Naive thymus-derived CD4-positive, alpha-beta T cell (primary cell): ENCODE results near the gene BMP7. TPM values are rescaled to one million over a fixed set of nuclear protein-coding genes. Genes with fewer than 3 reads are reported as not detected.

Experiments used
- ATAC-seq: fragments of 150-1000 bp; cut with Tn5 transposase; 2 replicates; pipeline ENCODE4 v1.10.0; 2021; ENCODE audit warnings: mild to moderate bottlenecking, moderate library complexity
- CTCF ChIA-PET: fragments of 350-600 bp; sonication (Branson Sonifier 250); formaldehyde crosslinking; loops from one replicate; lab custom pipeline; 2021; ENCODE audit warnings: antibody characterized with exemption; lab: Charles Lee
- POLR2A ChIA-PET: fragments of 350-600 bp; sonication (Branson Sonifier 250); formaldehyde crosslinking; loops from one replicate; lab custom pipeline; 2021; ENCODE audit warnings: antibody characterized with exemption, inconsistent platforms; lab: Charles Lee
- DNase-seq, 9 donors: peaks; one replicate each; pipeline versions ENCODE4 v3.0.0 to v3.0.0-alpha.2; 2020 to 2022; ENCODE audit warnings: mixed read lengths in 1 of 9
- H3K27ac ChIP-seq: one replicate; pipeline ENCODE4 v1.7.0; 2013; ENCODE audit warnings: mild to moderate bottlenecking, low read depth, low read length, moderate library complexity
- H3K27me3 ChIP-seq, 2 donors: one replicate each; pipeline ENCODE4 v1.7.0; 2013; ENCODE audit warnings: low read length in 2 of 2, mild to moderate bottlenecking in 2 of 2, moderate library complexity in 2 of 2; ENCODE audit not compliant: control insufficient read depth in 2 of 2, insufficient read depth in 2 of 2
- H3K36me3 ChIP-seq, 3 experiments: 1 replicate in 2 of 3; 2 replicates in 1 of 3; pipeline ENCODE4 v1.7.0; 2013; ENCODE audit warnings: low read length in 3 of 3, mild to moderate bottlenecking in 3 of 3, moderate library complexity in 1 of 3; ENCODE audit not compliant: insufficient read depth in 3 of 3, control insufficient read depth in 2 of 3
- H3K4me1 ChIP-seq, 2 donors: one replicate each; pipeline ENCODE4 v1.7.0; 2013; ENCODE audit warnings: low read length in 2 of 2, mild to moderate bottlenecking in 2 of 2, moderate library complexity in 1 of 2; ENCODE audit not compliant: control insufficient read depth in 2 of 2, insufficient read depth in 2 of 2
- H3K4me3 ChIP-seq: 2 replicates; pipeline ENCODE4 v1.7.0; 2013; ENCODE audit warnings: mild to moderate bottlenecking, low read length
- H3K9me3 ChIP-seq, 3 experiments: 1 replicate in 2 of 3; 2 replicates in 1 of 3; pipeline ENCODE4 v1.7.0; 2013; ENCODE audit warnings: low read length in 3 of 3; ENCODE audit not compliant: control insufficient read depth in 2 of 3
- H3K27ac Mint-ChIP-seq, 9 donors: one replicate each; pipeline ENCODE4 v1.8.0; 2020 to 2022; ENCODE audit warnings: mixed read lengths in 9 of 9, mild to moderate bottlenecking in 8 of 9, moderate library complexity in 5 of 9, inconsistent platforms in 2 of 9
- H3K27me3 Mint-ChIP-seq, 5 donors: one replicate each; pipeline ENCODE4 v1.8.0; 2021 to 2022; ENCODE audit warnings: mixed read lengths in 5 of 5, mild to moderate bottlenecking in 1 of 5
- H3K36me3 Mint-ChIP-seq, 5 donors: one replicate each; pipeline ENCODE4 v1.8.0; 2020 to 2022; ENCODE audit warnings: mixed read lengths in 5 of 5, mild to moderate bottlenecking in 3 of 5, inconsistent platforms in 1 of 5
- H3K4me1 Mint-ChIP-seq, 7 donors: one replicate each; pipeline ENCODE4 v1.8.0; 2020 to 2022; ENCODE audit warnings: mixed read lengths in 7 of 7, mild to moderate bottlenecking in 3 of 7, inconsistent platforms in 1 of 7
- H3K4me3 Mint-ChIP-seq, 10 donors: one replicate each; pipeline ENCODE4 v1.8.0; 2020 to 2022; ENCODE audit warnings: mild to moderate bottlenecking in 10 of 10, mixed read lengths in 10 of 10, moderate library complexity in 6 of 10, inconsistent platforms in 2 of 10
- H3K9me3 Mint-ChIP-seq, 11 donors: one replicate each; pipeline ENCODE4 v1.8.0; 2020 to 2022; ENCODE audit warnings: mixed read lengths in 11 of 11, mild to moderate bottlenecking in 4 of 11, inconsistent platforms in 1 of 11, moderate library complexity in 1 of 11
- intact Hi-C, 2 donors: fragments of 100-400 bp; cut with micrococcal nuclease; formaldehyde crosslinking; loops; one replicate each; pipeline ENCODE4 v1.15.1; 2023
- polyA plus RNA-seq, 2 donors: library from polyadenylated mRNA; unstranded; fragments of 300-500 nt; fragmentation: Illumina TruSeq; gene quantifications; one replicate each; pipeline ENCODE4 v1.2.3, GENCODE V29; 2021
- total RNA-seq, 6 experiments: library from RNA in 5 of 6; stranded (reverse) in 5 of 6; gene quantifications; 1 replicate in 5 of 6; 2 replicates in 1 of 6; pipeline ENCODE4 v1.2.3 and lab custom pipeline; 2021 to 2026

Gene BMP7
- total and polyA plus RNA-seq, 7 experiments from 2014 or later = not detected

- no peak for ATAC-seq
- ChIA-PET POLR2A (no interaction called here), CTCF (no interaction called here)
- peaks cover 0 to 6% of the 10 kb centered on the region in 2 donors for H3K27me3 ChIP-seq
- H3K4me1 Mint-ChIP-seq = no peaks in the 10 kb centered on the region
- H3K36me3 ChIP-seq = no peaks in the 10 kb centered on the region
- no peak overlapping the region for H3K4me3 ChIP-seq
- H3K36me3 Mint-ChIP-seq = peaks cover 0 to 3% (median 0%) of the 10 kb centered on the region in 5 donors
- no peak overlapping the region for H3K27ac Mint-ChIP-seq
- H3K4me1 ChIP-seq = no peaks in the 10 kb centered on the region
- peaks cover 3 to 27% (median 14%) of the 10 kb centered on the region in 5 donors for H3K27me3 Mint-ChIP-seq
- intact Hi-C loops = no loop called here
- H3K4me3 Mint-ChIP-seq = no peak overlapping the region
- no peak for DNase-seq
- H3K9me3 ChIP-seq = no peaks in the 10 kb centered on the region
- no peak overlapping the region for H3K27ac ChIP-seq
- H3K9me3 Mint-ChIP-seq = no peaks in the 10 kb centered on the region
Observed at GRCh38 chr20:57310821-57311514, 44.5 kb upstream of the BMP7 start.

- CTCF ChIA-PET = interaction anchor here (1.2 kb wide), 1 partner anchor 201 kb away, joined by 3 read pairs; no protein-coding TSS in a partner anchor
- DNase-seq = no peak
- Histone ChIP-seq H3K4me3 (no peak overlapping the region), H3K4me1 (no peaks in the 10 kb centered on the region), H3K27ac (no peak overlapping the region), H3K36me3 (no peaks in the 10 kb centered on the region), H3K9me3 (no peaks in the 10 kb centered on the region), H3K27me3 (peaks cover 0 to 6% of the 10 kb centered on the region in 2 donors)
- Mint-ChIP-seq H3K27ac (no peak overlapping the region), H3K36me3 (peaks cover 0 to 3% (median 0%) of the 10 kb centered on the region in 5 donors), H3K27me3 (peaks cover 3 to 19% (median 10%) of the 10 kb centered on the region in 5 donors), H3K4me3 (no peak overlapping the region), H3K9me3 (no peaks in the 10 kb centered on the region), H3K4me1 (no peaks in the 10 kb centered on the region)
- POLR2A ChIA-PET = no interaction called here
- intact Hi-C loops = no loop called here
- no peak for ATAC-seq
Observed at GRCh38 chr20:57309544-57310115, 43.2 kb upstream of the BMP7 start.

GRCh38 chr20:57308451-57309271, 42.2 kb upstream of the BMP7 start:
- no peak overlapping the region for H3K4me3 Mint-ChIP-seq
- Histone ChIP-seq H3K27me3 (no peaks in the 10 kb centered on the region), H3K4me3 (no peak overlapping the region), H3K27ac (no peak overlapping the region), H3K4me1 (no peaks in the 10 kb centered on the region), H3K9me3 (no peaks in the 10 kb centered on the region), H3K36me3 (no peaks in the 10 kb centered on the region)
- DNase-seq (no peak), ATAC-seq (no peak)
- peaks cover 3 to 24% (median 10%) of the 10 kb centered on the region in 5 donors for H3K27me3 Mint-ChIP-seq
- H3K4me1 Mint-ChIP-seq = no peaks in the 10 kb centered on the region
- ChIA-PET CTCF (interaction anchor here (1.2 kb wide), 1 partner anchor 202 kb away, joined by 3 read pairs; no protein-coding TSS in a partner anchor), POLR2A (no interaction called here)
- H3K9me3 Mint-ChIP-seq = no peaks in the 10 kb centered on the region
- H3K36me3 Mint-ChIP-seq = peaks cover 0 to 3% (median 0%) of the 10 kb centered on the region in 5 donors
- intact Hi-C loops = no loop called here
- H3K27ac Mint-ChIP-seq = no peak overlapping the region

- ATAC-seq = no peak
- H3K4me3 Mint-ChIP-seq = no peak overlapping the region
- no peaks in the 10 kb centered on the region for H3K36me3 ChIP-seq
- no peak overlapping the region for H3K27ac Mint-ChIP-seq
- intact Hi-C loops = no loop called here
- H3K27me3 ChIP-seq = no peaks in the 10 kb centered on the region
- no peak overlapping the region for H3K27ac ChIP-seq
- H3K4me3 ChIP-seq = no peak overlapping the region
- H3K4me1 Mint-ChIP-seq = no peaks in the 10 kb centered on the region
- CTCF ChIA-PET = no interaction called here
- POLR2A ChIA-PET = no interaction called here
- H3K36me3 Mint-ChIP-seq = peaks cover 0 to 3% (median 0%) of the 10 kb centered on the region in 5 donors
- no peaks in the 10 kb centered on the region for H3K4me1 ChIP-seq
- no peak for DNase-seq
- H3K27me3 Mint-ChIP-seq = peaks cover 3 to 38% (median 10%) of the 10 kb centered on the region in 5 donors
- H3K9me3 ChIP-seq = no peaks in the 10 kb centered on the region
- peaks cover 0 to 1% (median 0%) of the 10 kb centered on the region in 11 donors for H3K9me3 Mint-ChIP-seq
Observed at GRCh38 chr20:57306747-57307146, 40.3 kb upstream of the BMP7 start.

- Mint-ChIP-seq H3K36me3 (no peaks in the 10 kb centered on the region), H3K4me1 (no peaks in the 10 kb centered on the region), H3K27me3 (peaks cover 0 to 30% (median 9%) of the 10 kb centered on the region in 5 donors), H3K9me3 (peaks cover 0 to 3% (median 0%) of the 10 kb centered on the region in 11 donors), H3K4me3 (no peak overlapping the region), H3K27ac (no peak overlapping the region)
- Histone ChIP-seq H3K27ac (no peak overlapping the region), H3K9me3 (no peaks in the 10 kb centered on the region), H3K4me1 (no peaks in the 10 kb centered on the region), H3K27me3 (no peaks in the 10 kb centered on the region), H3K4me3 (no peak overlapping the region), H3K36me3 (no peaks in the 10 kb centered on the region)
- POLR2A ChIA-PET = no interaction called here
- CTCF ChIA-PET = no interaction called here
- DNase-seq = no peak
- intact Hi-C loops = no loop called here
- no peak for ATAC-seq
Observed at GRCh38 chr20:57301026-57301425, 34.6 kb upstream of the BMP7 start.

- H3K9me3 ChIP-seq = no peaks in the 10 kb centered on the region
- no peak overlapping the region for H3K4me3 ChIP-seq
- Mint-ChIP-seq H3K4me3 (no peak overlapping the region), H3K36me3 (no peaks in the 10 kb centered on the region), H3K27ac (no peak overlapping the region), H3K9me3 (peaks cover 0 to 3% (median 0%) of the 10 kb centered on the region in 11 donors), H3K27me3 (peaks cover 0 to 43% (median 19%) of the 10 kb centered on the region in 5 donors), H3K4me1 (no peaks in the 10 kb centered on the region)
- ATAC-seq (no peak), DNase-seq (no peak)
- no peak overlapping the region for H3K27ac ChIP-seq
- H3K36me3 ChIP-seq = no peaks in the 10 kb centered on the region
- no peaks in the 10 kb centered on the region for H3K4me1 ChIP-seq
- H3K27me3 ChIP-seq = no peaks in the 10 kb centered on the region
- intact Hi-C loops = no loop called here
- ChIA-PET POLR2A (no interaction called here), CTCF (no interaction called here)
Observed at GRCh38 chr20:57298457-57298856, 32.0 kb upstream of the BMP7 start.
